ENCODE results near the gene ALAS1.

DNA sequence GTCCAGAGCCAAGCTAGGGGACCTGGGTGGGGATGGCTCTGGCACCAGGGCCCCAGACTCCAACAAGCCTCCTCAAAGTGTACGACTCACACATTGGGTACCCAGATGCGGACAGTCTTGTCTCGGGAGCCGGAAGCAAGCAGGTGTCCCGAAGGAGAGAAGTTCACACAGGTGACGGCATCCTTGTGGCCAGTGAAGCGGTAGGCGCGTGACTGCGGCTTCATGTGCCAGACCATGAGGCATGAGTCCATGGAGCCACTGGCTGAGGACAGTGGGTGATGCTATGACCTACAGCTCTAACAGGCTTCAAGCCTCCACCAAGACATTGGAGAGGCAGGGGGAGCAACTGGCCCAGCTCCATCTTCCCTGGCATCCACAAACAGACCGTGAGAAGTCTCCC, 48.2 kb upstream of the ALAS1 start:
- TF ChIP-seq CTCF (conservative IDR thresholded peaks at IDR 0.05; ENCODE audit: low read depth, low read length) (no peak), EZH2 (IDR thresholded peaks at IDR 0.05; ENCODE audit: low read length, unreplicated experiment) (no peak), EZH2phosphoT487 (IDR thresholded peaks at IDR 0.05; ENCODE audit: borderline replicate concordance, low read length) (no peak)

Measured in PC-3 (cell line).